KMS-11 (cell line): ENCODE measurements around the gene PIKFYVE.
A peak's percentile ranks its signal among the peaks of the same experiment; 100 is the strongest.

Experiments
- H2AFZ ChIP-seq: fragments of 200-600 bp; sonication (generic); 2 replicates; pipeline ENCODE4 v1.6.1; 2016; ENCODE audit warnings: antibody characterized with exemption, mixed run types, low read depth
- H3K27ac ChIP-seq: fragments of 200-600 bp; sonication (generic); 2 replicates; pipeline ENCODE4 v1.6.1; 2016; ENCODE audit warnings: mild to moderate bottlenecking, mixed run types
- H3K27me3 ChIP-seq: fragments of 200-600 bp; sonication (generic); 2 replicates; pipeline ENCODE4 v1.6.1; 2017; ENCODE audit warnings: mild to moderate bottlenecking, low read depth, mixed run types, moderate library complexity; ENCODE audit not compliant: insufficient read depth
- H3K36me3 ChIP-seq: fragments of 200-600 bp; sonication (generic); 2 replicates; pipeline ENCODE4 v1.6.1; 2017; ENCODE audit warnings: mild to moderate bottlenecking, mixed run types; ENCODE audit not compliant: insufficient read depth
- H3K4me1 ChIP-seq: fragments of 200-600 bp; sonication (generic); 2 replicates; pipeline ENCODE4 v1.6.1; 2016; ENCODE audit warnings: mild to moderate bottlenecking, low read depth, mixed run types; ENCODE audit not compliant: poor library complexity, severe bottlenecking
- H3K4me2 ChIP-seq: fragments of 200-600 bp; sonication (generic); 2 replicates; pipeline ENCODE4 v1.7.0; 2016; ENCODE audit warnings: mild to moderate bottlenecking, mixed run types
- H3K4me3 ChIP-seq: fragments of 200-600 bp; sonication (generic); IDR thresholded peaks from 2 replicates; pipeline ENCODE4 v1.6.1; 2017; ENCODE audit warnings: low read depth, low read length, mixed read lengths; ENCODE audit not compliant: insufficient read depth
- H3K79me2 ChIP-seq: fragments of 200-600 bp; sonication (generic); 2 replicates; pipeline ENCODE4 v1.6.1; 2016; ENCODE audit warnings: low read depth, mixed run types; ENCODE audit not compliant: insufficient read depth
- H3K9ac ChIP-seq: fragments of 200-600 bp; sonication (generic); 2 replicates; pipeline ENCODE4 v1.6.1; 2016; ENCODE audit warnings: mild to moderate bottlenecking, mixed run types
- H4K20me1 ChIP-seq: fragments of 200-600 bp; sonication (generic); 2 replicates; pipeline ENCODE4 v1.6.1; 2016; ENCODE audit warnings: mild to moderate bottlenecking, mixed run types; ENCODE audit not compliant: insufficient read depth
- TF ChIP-seq, protein P1 (sequence below): fragments of 200-600 bp; sonication (generic); conservative IDR thresholded peaks from 2 replicates; pipeline ENCODE4 v1.6.1; 2017; ENCODE audit warnings: low read depth, mild to moderate bottlenecking, antibody characterized with exemption, low read length, moderate library complexity, mixed read lengths

Gene PIKFYVE

DNA sequence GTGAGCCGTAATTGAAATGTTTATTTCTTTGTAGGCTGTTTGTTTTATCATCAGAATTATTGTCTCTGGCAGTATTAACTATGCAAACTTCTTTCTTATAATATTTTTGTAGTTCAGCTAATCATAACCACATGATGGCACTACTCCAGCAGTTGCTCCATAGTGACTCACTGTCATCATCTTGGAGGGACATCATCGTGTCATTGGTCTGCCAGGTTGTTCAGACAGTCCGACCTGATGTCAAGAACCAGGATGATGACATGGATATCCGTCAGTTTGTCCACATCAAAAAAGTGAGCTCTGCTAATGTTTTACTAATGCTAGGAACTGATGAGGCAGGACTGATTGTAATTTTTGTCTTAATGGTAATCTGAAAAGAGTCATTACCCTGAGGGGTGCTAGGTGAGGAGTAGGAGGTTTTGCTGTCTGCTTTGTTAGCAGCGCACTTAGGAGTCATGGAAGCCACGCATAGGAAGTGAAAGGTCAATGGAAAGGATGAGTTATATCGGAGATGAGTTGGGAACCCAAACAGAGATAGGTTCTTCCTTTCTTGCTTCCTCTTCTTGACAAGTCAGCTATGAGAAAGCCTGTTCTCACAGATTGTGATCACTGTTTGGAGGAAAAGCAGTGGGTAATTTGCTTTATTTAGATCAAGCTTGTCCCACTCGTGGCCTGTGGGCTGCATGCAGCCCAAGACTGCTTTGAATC lies 49.2 kb downstream of the PIKFYVE start:
- Histone ChIP-seq H3K4me2 (no peak overlapping the region), H3K4me1 (peaks cover 6% of the 10 kb centered on the region), H3K79me2 (no peaks in the 10 kb centered on the region), H3K4me3 (no peak overlapping the region), H3K27me3 (no peaks in the 10 kb centered on the region), H2AFZ (no peak overlapping the region), H4K20me1 (no peaks in the 10 kb centered on the region), H3K36me3 (no peaks in the 10 kb centered on the region), H3K27ac (no peak overlapping the region), H3K9ac (no peak overlapping the region)
- TF ChIP-seq, protein P1, sequence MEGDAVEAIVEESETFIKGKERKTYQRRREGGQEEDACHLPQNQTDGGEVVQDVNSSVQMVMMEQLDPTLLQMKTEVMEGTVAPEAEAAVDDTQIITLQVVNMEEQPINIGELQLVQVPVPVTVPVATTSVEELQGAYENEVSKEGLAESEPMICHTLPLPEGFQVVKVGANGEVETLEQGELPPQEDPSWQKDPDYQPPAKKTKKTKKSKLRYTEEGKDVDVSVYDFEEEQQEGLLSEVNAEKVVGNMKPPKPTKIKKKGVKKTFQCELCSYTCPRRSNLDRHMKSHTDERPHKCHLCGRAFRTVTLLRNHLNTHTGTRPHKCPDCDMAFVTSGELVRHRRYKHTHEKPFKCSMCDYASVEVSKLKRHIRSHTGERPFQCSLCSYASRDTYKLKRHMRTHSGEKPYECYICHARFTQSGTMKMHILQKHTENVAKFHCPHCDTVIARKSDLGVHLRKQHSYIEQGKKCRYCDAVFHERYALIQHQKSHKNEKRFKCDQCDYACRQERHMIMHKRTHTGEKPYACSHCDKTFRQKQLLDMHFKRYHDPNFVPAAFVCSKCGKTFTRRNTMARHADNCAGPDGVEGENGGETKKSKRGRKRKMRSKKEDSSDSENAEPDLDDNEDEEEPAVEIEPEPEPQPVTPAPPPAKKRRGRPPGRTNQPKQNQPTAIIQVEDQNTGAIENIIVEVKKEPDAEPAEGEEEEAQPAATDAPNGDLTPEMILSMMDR, result no peak

DNA sequence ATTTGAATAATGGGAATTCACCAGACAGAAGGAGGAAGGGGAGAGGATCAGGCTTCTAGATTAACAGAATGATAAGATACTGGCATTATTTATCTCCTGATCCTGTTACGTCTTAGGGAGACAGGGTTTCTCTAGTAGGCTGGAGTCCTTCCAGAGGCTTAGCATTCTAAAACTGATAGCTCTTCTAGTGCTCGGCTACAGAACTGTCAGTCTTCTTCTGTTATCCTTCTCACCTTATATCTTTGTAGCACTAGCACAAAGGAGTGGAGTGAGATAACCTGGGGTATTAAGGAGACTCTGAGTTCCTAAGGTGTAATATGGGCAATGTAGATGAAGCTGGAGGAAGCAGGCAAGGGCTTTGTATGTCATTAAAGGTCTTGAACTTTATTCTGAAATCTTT lies 52.1 kb downstream of the PIKFYVE start:
- Histone ChIP-seq H3K36me3 (no peaks in the 10 kb centered on the region), H4K20me1 (no peaks in the 10 kb centered on the region), H3K27ac (no peak overlapping the region), H3K9ac (no peak overlapping the region), H3K4me1 (peaks cover 17% of the 10 kb centered on the region), H3K27me3 (no peaks in the 10 kb centered on the region), H3K4me3 (no peak overlapping the region), H3K79me2 (no peaks in the 10 kb centered on the region), H2AFZ (no peak overlapping the region), H3K4me2 (no peak overlapping the region)
- TF ChIP-seq, protein P1, result no peak

DNA sequence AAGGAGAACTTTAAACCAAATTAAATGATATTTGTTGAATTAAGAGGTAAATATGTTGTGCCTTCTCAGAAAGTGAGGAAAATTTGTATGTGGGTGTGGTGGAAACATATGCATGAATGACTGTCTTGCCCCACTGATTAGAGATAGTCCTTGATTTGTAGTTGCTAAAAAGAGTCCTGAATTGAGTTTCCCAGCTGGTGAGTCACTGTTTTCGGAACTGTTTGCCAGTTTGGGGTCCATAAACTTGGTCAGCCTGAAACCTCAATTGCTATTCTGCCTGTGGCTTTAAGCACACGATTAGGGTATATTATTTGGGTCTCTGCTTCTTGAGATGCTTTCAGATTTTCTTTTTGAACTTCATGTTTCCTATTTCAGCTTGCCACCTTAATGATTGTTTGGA lies 53.3 kb downstream of the PIKFYVE start:
- no peaks in the 10 kb centered on the region for H4K20me1 ChIP-seq
- H3K9ac ChIP-seq, result no peak overlapping the region
- no peaks in the 10 kb centered on the region for H3K36me3 ChIP-seq
- peaks cover 17% of the 10 kb centered on the region for H3K4me1 ChIP-seq
- H3K4me2 ChIP-seq, result no peak overlapping the region
- H3K27me3 ChIP-seq, result no peaks in the 10 kb centered on the region
- H3K27ac ChIP-seq, result no peak overlapping the region
- TF ChIP-seq, protein P1, result no peak
- no peak overlapping the region for H3K4me3 ChIP-seq
- no peaks in the 10 kb centered on the region for H3K79me2 ChIP-seq
- no peak overlapping the region for H2AFZ ChIP-seq

DNA sequence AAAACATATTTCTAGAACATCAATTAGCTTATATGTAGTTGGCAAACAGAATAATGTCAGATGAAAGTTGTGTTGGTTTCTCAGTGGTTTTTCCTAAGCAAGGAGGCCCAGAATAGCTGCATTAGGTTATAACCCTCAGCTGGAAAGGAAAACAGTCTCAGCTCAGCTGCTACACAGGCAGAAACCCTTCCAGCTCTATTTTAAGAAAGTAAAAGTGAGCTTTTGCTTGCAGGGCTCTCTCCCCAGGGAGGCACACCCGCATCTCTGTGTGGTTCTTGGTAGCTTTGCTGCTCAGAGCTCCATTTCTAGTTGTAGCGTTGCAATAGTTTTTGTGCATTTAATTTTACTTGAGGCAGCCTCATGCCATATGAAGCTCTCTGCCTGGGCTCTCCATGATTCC lies 54.6 kb downstream of the PIKFYVE start:
- H3K4me2 ChIP-seq, result peak overlapping the region; percentile 31; the same call in 1 of the 2 replicates
- H2AFZ ChIP-seq, result no peak overlapping the region
- H3K27me3 ChIP-seq, result no peaks in the 10 kb centered on the region
- H3K9ac ChIP-seq, result no peak overlapping the region
- H4K20me1 ChIP-seq, result no peaks in the 10 kb centered on the region
- H3K4me3 ChIP-seq, result no peak overlapping the region
- peaks cover 17% of the 10 kb centered on the region for H3K4me1 ChIP-seq
- TF ChIP-seq, protein P1, result no peak
- no peaks in the 10 kb centered on the region for H3K36me3 ChIP-seq
- no peak overlapping the region for H3K27ac ChIP-seq
- no peaks in the 10 kb centered on the region for H3K79me2 ChIP-seq
